CD8-positive, alpha-beta memory T cell (primary cell): ENCODE results near the gene ZNF142. TPM values are rescaled to one million over a fixed set of nuclear protein-coding genes. Genes with fewer than 3 reads are reported as not detected.

Experiments used
- CTCF ChIA-PET: fragments of 350-600 bp; sonication (Branson Sonifier 250); formaldehyde crosslinking; loops from one replicate; lab custom pipeline; 2021; ENCODE audit warnings: antibody characterized with exemption; lab: Charles Lee
- POLR2A ChIA-PET: fragments of 350-600 bp; sonication (Branson Sonifier 250); formaldehyde crosslinking; loops from one replicate; lab custom pipeline; 2021; ENCODE audit warnings: antibody characterized with exemption; lab: Charles Lee
- DNase-seq, 5 donors: peaks; one replicate each; pipeline versions ENCODE4 v3.0.0 to v3.0.0-alpha.2; 2020 to 2022; ENCODE audit warnings: mixed read lengths in 1 of 5
- H3K27ac ChIP-seq: one replicate; pipeline ENCODE4 v1.7.0; 2013; ENCODE audit warnings: low read depth, mild to moderate bottlenecking, low read length, moderate library complexity
- H3K27me3 ChIP-seq: 2 replicates; pipeline ENCODE4 v1.7.0; 2013; ENCODE audit warnings: low read length, mild to moderate bottlenecking; ENCODE audit not compliant: insufficient read depth, poor library complexity, severe bottlenecking
- H3K36me3 ChIP-seq: 2 replicates; pipeline ENCODE4 v1.7.0; 2013; ENCODE audit warnings: mild to moderate bottlenecking, low read length, moderate library complexity; ENCODE audit not compliant: insufficient read depth
- H3K4me1 ChIP-seq: 2 replicates; pipeline ENCODE4 v1.7.0; 2013; ENCODE audit warnings: mild to moderate bottlenecking, low read length, moderate library complexity; ENCODE audit not compliant: insufficient read depth
- H3K4me3 ChIP-seq: 2 replicates; pipeline ENCODE4 v1.7.0; 2013; ENCODE audit warnings: mild to moderate bottlenecking, low read length
- H3K9me3 ChIP-seq: 2 replicates; pipeline ENCODE4 v1.7.0; 2013; ENCODE audit warnings: mild to moderate bottlenecking, low read length
- H3K27ac Mint-ChIP-seq, 8 donors: one replicate each; pipeline ENCODE4 v1.8.0; 2020 to 2021; ENCODE audit warnings: mixed read lengths in 8 of 8, mild to moderate bottlenecking in 6 of 8, inconsistent platforms in 3 of 8, moderate library complexity in 3 of 8
- H3K27me3 Mint-ChIP-seq, 2 donors: one replicate each; pipeline ENCODE4 v1.8.0; 2020 to 2021; ENCODE audit warnings: mixed read lengths in 2 of 2, mild to moderate bottlenecking in 1 of 2, moderate library complexity in 1 of 2
- H3K36me3 Mint-ChIP-seq, 3 donors: one replicate each; pipeline ENCODE4 v1.8.0; 2020 to 2021; ENCODE audit warnings: mixed read lengths in 3 of 3, inconsistent platforms in 1 of 3, mild to moderate bottlenecking in 1 of 3
- H3K4me1 Mint-ChIP-seq, 3 donors: one replicate each; pipeline ENCODE4 v1.8.0; 2020 to 2021; ENCODE audit warnings: mixed read lengths in 3 of 3, inconsistent platforms in 1 of 3, mild to moderate bottlenecking in 1 of 3
- H3K4me3 Mint-ChIP-seq, 7 donors: one replicate each; pipeline ENCODE4 v1.8.0; 2020 to 2021; ENCODE audit warnings: mixed read lengths in 7 of 7, mild to moderate bottlenecking in 6 of 7, moderate library complexity in 4 of 7, inconsistent platforms in 2 of 7
- H3K9me3 Mint-ChIP-seq, 5 donors: one replicate each; pipeline ENCODE4 v1.8.0; 2020 to 2022; ENCODE audit warnings: mixed read lengths in 5 of 5, mild to moderate bottlenecking in 3 of 5, moderate library complexity in 2 of 5, inconsistent platforms in 1 of 5
- polyA plus RNA-seq: library from polyadenylated mRNA; unstranded; fragments of 300-500 nt; fragmentation: Illumina TruSeq; gene quantifications from one replicate; pipeline ENCODE4 v1.2.3, GENCODE V29; 2021
- total RNA-seq, 2 experiments: library from RNA; stranded (reverse); gene quantifications; one replicate each; pipeline ENCODE4 v1.2.3, GENCODE V29; 2021

The ZNF142 gene
- total and polyA plus RNA-seq, 3 experiments from 2014 or later: 19.7 to 64.0 (median 60.4) TPM

DNA sequence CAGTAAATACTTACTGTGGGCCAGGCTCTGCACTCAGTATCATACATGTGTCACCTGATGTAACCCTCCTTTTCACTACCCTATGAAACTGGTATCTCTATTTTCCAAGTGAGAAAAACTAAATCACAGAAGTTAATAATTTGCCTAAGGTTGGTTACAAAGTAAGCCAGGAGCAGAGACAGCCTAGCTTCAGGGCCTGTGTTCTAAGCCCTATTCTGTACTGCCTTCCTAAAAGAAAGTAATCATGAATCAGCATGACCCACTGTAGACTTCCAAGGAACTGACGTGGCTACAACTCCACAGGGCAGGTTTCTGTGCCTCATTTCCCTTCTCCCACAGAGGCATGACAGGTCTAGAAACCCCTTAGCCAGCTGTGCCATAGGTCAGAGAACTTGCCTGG is 14.3 kb downstream of the ZNF142 start:
- Mint-ChIP-seq H3K9me3 (no peaks in the 10 kb centered on the region), H3K4me3 (no peak overlapping the region), H3K27ac (no peak overlapping the region), H3K36me3 (peaks cover 5 to 86% (median 25%) of the 10 kb centered on the region in 3 donors), H3K4me1 (peaks cover 4 to 16% (median 13%) of the 10 kb centered on the region in 3 donors), H3K27me3 (peaks cover 0 to 2% of the 10 kb centered on the region in 2 donors)
- no peaks in the 10 kb centered on the region for H3K27me3 ChIP-seq
- H3K36me3 ChIP-seq: peaks cover 60% of the 10 kb centered on the region
- no peaks in the 10 kb centered on the region for H3K9me3 ChIP-seq
- CTCF ChIA-PET: interaction anchor here (1.8 to 5.8 kb wide), 2 partner anchors 13 to 67 kb away, joined by 6 to 40 read pairs; partner anchors contain the start of genes BCS1L and ZNF142
- POLR2A ChIA-PET: no interaction called here
- DNase-seq: no peak
- H3K4me1 ChIP-seq: no peaks in the 10 kb centered on the region
- no peak overlapping the region for H3K27ac ChIP-seq
- H3K4me3 ChIP-seq: no peak overlapping the region

DNA sequence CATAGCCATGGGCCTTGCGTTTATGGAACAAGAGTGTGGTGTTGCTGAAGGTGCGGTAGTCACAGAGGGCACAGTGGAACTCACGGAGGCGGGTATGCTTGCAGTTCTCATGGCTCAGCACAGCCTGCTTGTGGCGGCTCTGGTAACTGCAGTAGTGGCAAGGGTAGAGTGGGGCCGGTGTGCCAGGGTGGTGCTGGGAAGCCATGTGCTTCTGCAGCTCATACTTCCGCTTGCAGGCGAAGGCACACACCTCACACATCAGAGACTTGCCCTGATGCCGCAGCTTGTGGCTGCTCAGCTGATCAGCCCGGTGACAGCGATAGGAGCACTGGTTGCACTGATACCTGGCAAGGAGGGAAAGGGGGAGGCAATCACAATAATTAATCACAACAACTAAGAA is 14.7 kb downstream of the ZNF142 start:
- Histone ChIP-seq H3K36me3 (peaks cover 58% of the 10 kb centered on the region), H3K9me3 (no peaks in the 10 kb centered on the region), H3K4me1 (no peaks in the 10 kb centered on the region), H3K27me3 (no peaks in the 10 kb centered on the region), H3K27ac (no peak overlapping the region), H3K4me3 (no peak overlapping the region)
- peaks cover 0 to 2% of the 10 kb centered on the region in 2 donors for H3K27me3 Mint-ChIP-seq
- POLR2A ChIA-PET: no interaction called here
- H3K4me3 Mint-ChIP-seq: no peak overlapping the region
- peaks cover 4 to 16% (median 13%) of the 10 kb centered on the region in 3 donors for H3K4me1 Mint-ChIP-seq
- H3K27ac Mint-ChIP-seq: peak overlapping the region in 1 of 8 donors; percentile 78
- no peak for DNase-seq
- CTCF ChIA-PET: no interaction called here
- peaks cover 5 to 84% (median 22%) of the 10 kb centered on the region in 3 donors for H3K36me3 Mint-ChIP-seq
- no peaks in the 10 kb centered on the region for H3K9me3 Mint-ChIP-seq

DNA sequence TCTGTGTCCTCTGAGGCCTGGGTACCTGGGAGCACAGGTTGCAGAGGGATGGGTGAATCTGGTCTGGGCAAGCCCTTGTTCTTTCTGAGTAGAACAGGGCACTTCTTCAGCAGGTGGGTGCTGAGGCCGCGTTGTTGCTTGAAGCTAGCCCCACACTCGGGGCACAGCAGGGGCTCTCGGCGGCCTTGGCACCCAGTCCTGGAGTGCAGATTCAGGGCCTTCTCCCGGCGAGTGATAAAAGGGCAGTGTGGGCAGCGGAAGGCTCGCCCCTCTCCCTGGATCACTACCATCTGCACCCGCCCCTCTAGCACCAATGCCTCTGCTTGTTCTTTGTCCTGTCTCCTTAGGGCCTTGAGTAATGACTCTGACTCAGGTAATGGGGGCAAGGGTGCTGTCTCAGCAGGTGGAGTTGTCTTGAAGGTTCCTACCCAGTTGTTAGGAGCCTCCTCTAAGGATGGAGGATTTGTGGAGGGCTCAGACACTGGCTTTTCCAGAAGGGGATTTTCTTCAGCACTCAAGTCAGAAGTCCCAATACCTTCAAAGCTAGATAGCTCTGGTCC is 15.6 kb downstream of the ZNF142 start:
- ChIA-PET CTCF (no interaction called here), POLR2A (no interaction called here)
- no peak for DNase-seq
- Histone ChIP-seq H3K36me3 (peaks cover 55% of the 10 kb centered on the region), H3K27ac (no peak overlapping the region), H3K27me3 (no peaks in the 10 kb centered on the region), H3K4me3 (no peak overlapping the region), H3K9me3 (no peaks in the 10 kb centered on the region), H3K4me1 (no peaks in the 10 kb centered on the region)
- no peaks in the 10 kb centered on the region for H3K9me3 Mint-ChIP-seq
- peak overlapping the region in 3 of 8 donors; percentile 6 to 82 (median 11) for H3K27ac Mint-ChIP-seq
- peaks cover 5 to 83% (median 24%) of the 10 kb centered on the region in 3 donors for H3K36me3 Mint-ChIP-seq
- no peak overlapping the region for H3K4me3 Mint-ChIP-seq
- peaks cover 0 to 2% of the 10 kb centered on the region in 2 donors for H3K27me3 Mint-ChIP-seq
- H3K4me1 Mint-ChIP-seq: peaks cover 4 to 16% (median 13%) of the 10 kb centered on the region in 3 donors

DNA sequence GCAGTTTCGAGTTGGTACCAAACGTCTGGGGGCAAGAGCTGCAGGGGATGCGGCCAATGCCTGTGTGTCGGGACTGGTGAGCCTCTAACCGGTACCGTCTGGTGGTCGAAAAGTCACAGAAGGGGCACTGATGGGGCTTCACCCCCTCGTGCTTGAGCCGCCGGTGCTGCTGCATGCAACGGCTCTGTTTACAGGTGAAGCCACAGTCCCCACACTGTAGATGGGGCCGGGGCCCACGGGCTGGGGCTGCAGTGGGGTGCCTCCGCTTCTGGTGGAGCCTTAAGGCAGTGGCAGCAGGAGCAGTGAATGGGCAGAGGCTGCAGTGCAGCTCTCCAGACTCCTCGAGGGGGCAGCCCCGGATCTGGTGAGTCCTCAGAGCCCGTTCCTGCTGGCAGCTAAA is 16.6 kb downstream of the ZNF142 start:
- ChIA-PET POLR2A (no interaction called here), CTCF (no interaction called here)
- Histone ChIP-seq H3K27me3 (no peaks in the 10 kb centered on the region), H3K27ac (no peak overlapping the region), H3K4me1 (no peaks in the 10 kb centered on the region), H3K36me3 (peaks cover 57% of the 10 kb centered on the region), H3K9me3 (no peaks in the 10 kb centered on the region), H3K4me3 (no peak overlapping the region)
- DNase-seq: no peak
- Mint-ChIP-seq H3K27ac (no peak overlapping the region), H3K4me1 (peaks cover 0 to 7% (median 3%) of the 10 kb centered on the region in 3 donors), H3K27me3 (no peaks in the 10 kb centered on the region), H3K4me3 (no peak overlapping the region), H3K9me3 (no peaks in the 10 kb centered on the region), H3K36me3 (peaks cover 7 to 83% (median 21%) of the 10 kb centered on the region in 3 donors)

DNA sequence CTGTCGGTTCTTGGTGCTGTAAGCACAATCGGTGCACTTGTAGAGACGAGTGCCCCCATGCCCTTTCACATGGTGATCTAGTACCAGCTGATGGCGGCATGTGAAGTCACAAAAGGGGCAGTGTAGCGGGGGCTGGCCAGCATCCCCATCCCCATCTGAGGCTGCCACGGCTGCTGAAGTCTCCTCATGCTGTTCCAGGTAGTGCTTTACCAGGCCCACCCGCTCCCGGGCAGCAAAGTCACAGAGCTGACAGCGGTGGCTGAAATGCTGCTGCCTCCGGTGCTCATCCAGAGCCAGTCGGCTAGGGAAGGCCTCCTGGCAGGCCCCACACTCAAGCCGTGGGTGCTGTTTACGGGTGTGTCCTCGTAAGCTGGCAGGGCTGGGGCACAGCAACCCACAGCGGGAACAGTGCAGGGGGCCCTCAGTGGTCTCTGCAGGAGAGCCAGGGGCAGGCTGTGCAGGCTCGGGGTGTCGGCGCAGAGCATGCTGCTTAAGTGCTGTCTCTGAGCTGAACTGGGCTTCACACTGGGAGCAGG is 17.2 kb downstream of the ZNF142 start:
- H3K4me1 Mint-ChIP-seq: peaks cover 0 to 4% (median 0%) of the 10 kb centered on the region in 3 donors
- H3K27ac ChIP-seq: no peak overlapping the region
- H3K36me3 Mint-ChIP-seq: peaks cover 12 to 84% (median 20%) of the 10 kb centered on the region in 3 donors
- ChIA-PET POLR2A (no interaction called here), CTCF (no interaction called here)
- H3K27me3 Mint-ChIP-seq: no peaks in the 10 kb centered on the region
- H3K4me3 Mint-ChIP-seq: no peak overlapping the region
- H3K4me3 ChIP-seq: no peak overlapping the region
- peak overlapping the region in 1 of 8 donors; percentile 72 for H3K27ac Mint-ChIP-seq
- no peaks in the 10 kb centered on the region for H3K9me3 Mint-ChIP-seq
- DNase-seq: no peak
- H3K4me1 ChIP-seq: no peaks in the 10 kb centered on the region
- no peaks in the 10 kb centered on the region for H3K27me3 ChIP-seq
- H3K9me3 ChIP-seq: no peaks in the 10 kb centered on the region
- peaks cover 57% of the 10 kb centered on the region for H3K36me3 ChIP-seq

DNA sequence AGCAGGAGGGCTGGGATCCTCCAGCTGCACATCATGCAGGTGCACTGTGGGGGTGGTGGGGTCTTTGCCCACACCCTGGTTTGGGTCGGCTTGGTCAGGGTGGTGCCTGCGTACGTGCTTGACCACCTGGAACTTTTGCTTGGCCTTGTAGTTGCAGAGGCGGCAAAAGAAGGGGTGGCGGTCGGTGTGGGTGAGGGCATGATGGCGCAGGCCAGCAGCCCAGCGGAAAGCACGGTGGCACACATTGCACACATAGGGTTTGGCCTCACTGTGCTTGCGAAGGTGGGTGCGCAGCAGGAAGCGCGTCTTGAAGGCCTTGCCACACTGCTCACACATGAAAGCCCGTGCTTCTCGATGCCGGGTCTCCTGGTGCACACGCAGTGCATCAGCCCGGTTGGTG is 21.1 kb downstream of the ZNF142 start:
- peaks cover 54% of the 10 kb centered on the region for H3K36me3 ChIP-seq
- H3K36me3 Mint-ChIP-seq: peaks cover 7 to 88% (median 9%) of the 10 kb centered on the region in 3 donors
- peak overlapping the region in 1 of 8 donors; percentile 26 for H3K27ac Mint-ChIP-seq
- no peaks in the 10 kb centered on the region for H3K9me3 ChIP-seq
- H3K4me1 ChIP-seq: no peaks in the 10 kb centered on the region
- no peaks in the 10 kb centered on the region for H3K4me1 Mint-ChIP-seq
- POLR2A ChIA-PET: no interaction called here
- H3K27me3 Mint-ChIP-seq: no peaks in the 10 kb centered on the region
- DNase-seq: no peak
- no peaks in the 10 kb centered on the region for H3K9me3 Mint-ChIP-seq
- no peak overlapping the region for H3K4me3 Mint-ChIP-seq
- H3K27ac ChIP-seq: no peak overlapping the region
- H3K27me3 ChIP-seq: no peaks in the 10 kb centered on the region
- CTCF ChIA-PET: no interaction called here
- H3K4me3 ChIP-seq: no peak overlapping the region

DNA sequence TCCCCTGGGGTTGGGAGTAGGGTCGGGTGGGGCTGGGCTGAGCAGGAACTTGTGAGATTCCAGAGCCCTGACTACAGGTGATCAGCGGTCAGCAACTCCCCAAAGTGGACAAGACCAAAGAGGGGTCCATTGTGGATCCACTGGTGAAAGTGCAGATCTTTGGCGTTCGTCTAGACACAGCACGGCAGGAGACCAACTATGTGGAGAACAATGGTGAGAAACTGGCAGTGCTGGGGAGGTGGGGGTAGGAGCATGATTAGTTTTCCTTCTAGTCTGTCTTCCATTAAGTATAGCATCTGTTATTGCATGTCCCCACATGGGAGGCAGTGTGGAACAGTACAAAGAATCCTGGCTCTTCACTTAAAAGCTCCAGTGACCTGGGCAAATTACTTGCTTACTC is 23.7 kb downstream of the ZNF142 start:
- Histone ChIP-seq H3K4me3 (no peak overlapping the region), H3K27me3 (no peaks in the 10 kb centered on the region), H3K4me1 (no peaks in the 10 kb centered on the region), H3K27ac (no peak overlapping the region), H3K36me3 (peaks cover 48% of the 10 kb centered on the region), H3K9me3 (no peaks in the 10 kb centered on the region)
- CTCF ChIA-PET: no interaction called here
- no peak overlapping the region for H3K4me3 Mint-ChIP-seq
- peaks cover 6 to 76% (median 7%) of the 10 kb centered on the region in 3 donors for H3K36me3 Mint-ChIP-seq
- POLR2A ChIA-PET: no interaction called here
- no peaks in the 10 kb centered on the region for H3K27me3 Mint-ChIP-seq
- no peaks in the 10 kb centered on the region for H3K4me1 Mint-ChIP-seq
- H3K9me3 Mint-ChIP-seq: no peaks in the 10 kb centered on the region
- H3K27ac Mint-ChIP-seq: peak overlapping the region in 3 of 8 donors; percentile 41 to 56 (median 55)
- no peak for DNase-seq

DNA sequence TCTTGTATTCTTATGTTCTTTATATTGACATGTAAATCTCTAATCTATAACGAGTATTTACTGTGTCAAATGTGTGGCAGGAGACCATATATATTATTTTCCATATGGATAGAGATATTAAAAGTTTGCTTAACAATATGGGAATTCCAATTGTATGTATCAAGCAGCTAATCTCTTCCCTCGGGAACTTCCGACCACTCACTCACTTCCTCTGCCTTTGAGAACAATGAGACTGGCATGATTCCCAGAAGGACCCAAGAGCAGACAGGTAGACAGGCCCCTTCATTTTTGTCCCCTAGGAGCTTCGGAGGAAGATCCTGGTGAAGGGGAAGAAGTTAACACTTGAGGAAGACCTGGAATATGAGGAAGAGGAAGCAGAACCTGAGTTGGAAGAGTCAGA is 27.6 kb downstream of the ZNF142 start:
- CTCF ChIA-PET: interaction anchor here (1.2 to 1.4 kb wide), 2 partner anchors 16 to 30 kb away, joined by 3 read pairs; no protein-coding TSS in a partner anchor
- H3K27me3 Mint-ChIP-seq: no peaks in the 10 kb centered on the region
- H3K27ac Mint-ChIP-seq: no peak overlapping the region
- H3K4me1 Mint-ChIP-seq: peaks cover 0 to 2% (median 0%) of the 10 kb centered on the region in 3 donors
- peaks cover 0 to 40% (median 0%) of the 10 kb centered on the region in 3 donors for H3K36me3 Mint-ChIP-seq
- Histone ChIP-seq H3K4me3 (no peak overlapping the region), H3K9me3 (no peaks in the 10 kb centered on the region), H3K27me3 (no peaks in the 10 kb centered on the region), H3K27ac (no peak overlapping the region), H3K36me3 (peaks cover 16% of the 10 kb centered on the region), H3K4me1 (no peaks in the 10 kb centered on the region)
- POLR2A ChIA-PET: no interaction called here
- H3K9me3 Mint-ChIP-seq: no peaks in the 10 kb centered on the region
- no peak for DNase-seq
- no peak overlapping the region for H3K4me3 Mint-ChIP-seq
